IPS-11a (cell line): ENCODE results near the gene NR5A2.

Source experiments
- H3K4me3 ChIP-seq: one replicate; pipeline ENCODE4 v1.5.1; 2013; ENCODE audit warnings: low read depth, low read length, control low read depth

NR5A2 gene

DNA sequence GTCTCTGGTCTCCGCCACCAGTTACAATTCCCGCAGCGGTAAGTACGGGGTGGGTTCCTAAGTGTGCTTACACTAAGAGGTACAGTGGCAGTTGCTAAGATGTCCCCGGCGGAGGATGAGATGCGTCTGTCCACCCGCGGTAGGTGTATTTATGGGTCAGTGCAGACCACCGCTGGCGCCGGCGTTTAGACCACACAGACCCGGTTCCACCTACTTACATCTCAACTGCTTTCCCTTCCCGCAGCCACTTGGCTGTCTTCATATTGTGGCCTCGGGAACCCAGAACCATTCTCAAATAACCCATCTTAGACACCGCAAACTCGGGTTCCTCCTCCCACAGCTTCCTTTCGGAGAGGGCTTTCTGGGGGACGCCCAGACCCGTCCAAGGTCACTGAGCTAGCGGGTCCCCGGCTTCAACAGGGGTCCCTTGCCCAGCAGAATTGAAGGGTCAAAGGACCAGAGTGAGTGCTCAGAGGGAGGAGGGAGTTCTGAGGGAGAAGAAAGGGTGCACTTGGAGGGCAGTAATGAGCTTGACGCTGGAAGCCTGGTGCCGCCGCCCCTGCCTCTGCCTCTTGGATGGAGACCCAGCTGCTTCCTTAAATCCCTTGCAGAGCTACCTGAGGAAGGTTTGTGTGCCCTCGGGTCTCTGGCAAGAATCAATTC, 8.6 kb downstream of the NR5A2 start:
- peak overlapping the region; percentile 48 for H3K4me3 ChIP-seq

DNA sequence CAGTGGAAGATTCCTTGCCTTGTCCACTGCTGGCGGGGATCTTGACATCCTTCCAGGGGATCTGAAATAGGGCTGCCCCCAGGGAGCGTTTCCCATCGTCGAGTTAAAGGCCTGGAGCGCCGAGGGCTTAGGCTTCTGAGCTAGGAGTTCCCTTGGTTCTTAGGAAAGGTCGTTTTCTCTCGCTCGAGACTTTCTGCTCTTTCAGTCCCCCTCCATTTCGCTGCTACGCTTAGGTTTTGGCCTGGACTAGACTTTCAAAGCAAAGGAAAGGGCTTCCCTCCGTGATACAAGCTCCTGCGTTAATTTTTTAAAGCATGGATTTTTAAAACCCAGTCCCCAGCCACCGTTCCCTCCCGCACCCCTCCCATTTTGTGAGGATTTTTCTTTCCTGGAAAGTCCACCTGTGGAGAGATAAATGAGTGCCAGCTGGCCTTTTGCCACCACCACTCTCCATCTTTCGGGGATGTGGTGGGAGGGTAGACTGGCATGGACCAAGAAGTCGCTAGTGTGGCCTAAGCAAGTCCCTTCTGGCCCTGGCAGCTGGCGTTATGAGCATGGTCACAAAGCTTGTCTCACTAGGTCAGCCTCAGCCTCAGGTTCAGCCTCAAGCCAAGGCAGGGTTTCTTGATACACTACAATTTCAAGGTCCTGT, 9.2 kb downstream of the NR5A2 start:
- H3K4me3 ChIP-seq = peak overlapping the region; percentile 48

DNA sequence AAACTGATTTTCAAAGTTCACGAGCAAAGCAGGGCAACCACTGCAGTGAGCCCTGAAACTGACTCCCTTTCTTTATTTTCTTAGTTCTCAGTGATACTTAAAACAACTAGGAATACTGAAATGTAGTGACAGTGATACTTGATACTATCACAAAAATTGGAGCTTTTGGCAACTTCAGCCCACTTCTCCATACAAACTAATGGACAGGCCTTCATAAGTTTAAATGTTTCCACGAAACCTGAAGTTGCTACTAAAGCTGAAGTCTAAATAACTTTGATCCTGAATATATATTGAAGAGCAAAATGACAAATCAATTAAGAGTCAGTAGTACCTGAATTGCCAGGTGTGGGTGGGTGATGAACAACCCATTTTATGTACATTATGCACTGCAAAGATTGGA, 10.0 kb downstream of the NR5A2 start:
- no peak overlapping the region for H3K4me3 ChIP-seq

DNA sequence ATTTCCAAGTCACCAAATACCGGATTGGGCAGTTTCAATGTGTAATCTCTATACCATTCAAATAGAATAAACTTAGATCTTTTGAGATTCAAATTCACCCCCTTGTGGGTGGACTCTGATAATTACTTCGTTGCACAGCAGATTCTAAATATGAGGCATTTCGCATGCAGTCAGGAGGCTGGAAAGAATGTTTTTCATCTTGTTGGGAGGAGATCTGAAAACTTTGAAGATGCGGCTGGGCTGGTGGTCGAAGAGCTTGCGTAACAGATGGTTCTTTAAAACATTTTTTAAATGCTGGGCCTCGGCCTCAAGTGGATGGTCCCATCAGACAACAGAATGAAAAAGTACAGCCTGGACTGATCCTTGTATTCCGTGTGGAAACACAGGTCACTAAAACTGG, 10.4 kb downstream of the NR5A2 start:
- no peak overlapping the region for H3K4me3 ChIP-seq

DNA sequence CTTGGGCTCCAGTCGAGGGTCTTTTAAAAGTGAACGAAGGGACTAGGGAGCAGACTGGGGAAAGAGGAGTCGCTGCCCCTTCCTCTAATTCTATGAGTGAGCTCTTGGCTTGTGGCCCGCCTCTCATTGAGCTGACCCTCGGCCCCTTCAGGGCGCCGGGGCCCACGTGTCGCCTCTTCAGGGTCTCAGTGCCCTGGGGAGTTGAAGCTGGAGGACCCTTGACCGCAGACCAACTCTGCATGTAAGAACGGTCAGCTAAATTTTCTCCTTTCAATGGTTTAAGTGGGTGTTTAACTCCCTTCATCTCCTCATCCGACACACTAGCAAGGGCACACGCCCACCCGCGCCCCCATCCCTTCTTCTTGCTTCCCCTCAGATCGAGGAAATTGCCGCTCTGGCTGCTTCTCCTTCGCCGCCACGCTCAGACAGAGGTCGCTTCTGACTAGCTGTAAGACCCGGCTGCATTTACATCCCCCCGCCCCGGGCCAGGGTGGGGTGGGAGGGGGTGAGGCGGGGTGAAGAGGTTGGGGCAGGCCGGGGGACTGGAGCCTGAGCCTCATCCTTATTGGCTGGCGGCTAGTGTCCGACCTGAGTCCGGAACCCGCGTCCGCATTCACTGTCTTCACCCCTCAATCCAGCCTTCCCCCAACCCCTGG, 10.9 kb downstream of the NR5A2 start:
- peak overlapping the region; percentile 63 for H3K4me3 ChIP-seq

DNA sequence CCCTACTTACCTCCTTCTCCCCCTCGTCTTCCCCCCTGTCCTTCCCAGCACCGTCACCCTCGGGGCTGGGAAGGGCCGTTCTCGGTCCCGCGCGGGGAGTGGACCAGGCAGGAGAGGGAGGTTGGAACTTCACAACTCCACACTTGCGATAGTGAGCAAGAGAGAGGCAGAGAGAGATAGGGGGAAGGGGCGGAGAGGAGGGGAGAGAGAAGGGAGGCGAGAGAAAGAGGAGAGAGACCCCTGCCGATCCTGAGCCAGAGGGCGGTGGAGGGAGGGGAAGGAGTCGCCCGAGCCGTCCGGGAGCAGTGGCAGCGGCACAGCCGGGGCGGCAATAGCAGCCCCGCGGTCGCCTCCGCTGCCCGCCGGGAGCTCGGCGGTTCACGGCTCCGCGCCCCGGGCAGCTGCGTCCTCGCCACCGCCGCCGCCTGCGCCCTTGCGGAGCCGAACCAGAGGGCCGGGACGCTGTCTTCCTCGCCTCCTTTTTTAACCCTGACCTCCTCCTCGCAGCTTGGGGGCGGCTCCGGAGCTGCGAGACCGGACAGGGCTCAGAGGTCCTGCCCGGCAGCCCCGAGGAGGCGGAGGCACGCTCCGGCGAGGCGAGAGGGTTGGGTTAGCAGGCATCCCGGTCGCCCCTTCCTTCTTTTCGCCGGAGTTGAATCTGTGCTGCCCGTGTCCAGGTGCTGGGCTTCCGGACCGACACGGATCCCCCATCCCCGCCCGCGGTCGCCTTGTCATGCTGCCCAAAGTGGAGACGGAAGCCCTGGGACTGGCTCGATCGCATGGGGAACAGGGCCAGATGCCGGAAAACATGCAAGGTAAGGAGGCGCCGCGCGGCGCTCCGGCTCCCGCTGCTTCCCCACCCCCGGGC, 11.7 kb downstream of the NR5A2 start:
- peak overlapping the region; percentile 63 for H3K4me3 ChIP-seq

DNA sequence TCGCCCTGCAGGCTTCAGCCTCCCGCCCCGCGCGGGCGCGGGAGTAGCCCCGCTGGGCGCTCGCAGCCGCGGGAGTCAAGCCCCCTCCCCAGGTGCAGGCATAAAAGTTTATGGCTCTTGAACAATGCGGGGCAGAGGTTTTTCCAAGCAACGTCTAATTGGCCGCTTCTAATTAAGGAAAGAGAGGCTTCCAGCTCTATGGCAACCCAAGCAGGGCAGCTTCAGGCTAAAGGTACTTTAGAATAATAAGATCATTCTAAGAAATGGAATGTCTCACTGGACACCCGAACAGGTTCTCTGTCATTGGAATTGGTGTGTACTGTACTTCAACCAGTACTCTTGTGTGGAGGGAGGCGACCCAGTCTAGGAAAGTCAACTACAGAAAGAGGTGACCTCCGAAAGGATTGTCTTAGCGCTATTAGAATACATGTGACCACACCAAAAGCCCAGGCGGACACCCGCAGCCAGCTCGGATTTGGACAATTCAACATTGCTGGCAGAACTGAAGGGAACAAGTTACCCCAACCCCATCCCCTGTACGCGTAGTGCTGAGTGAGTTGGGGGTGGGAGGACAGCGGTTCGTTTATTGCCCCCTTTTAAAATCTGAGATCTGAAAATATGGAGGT, 12.5 kb downstream of the NR5A2 start:
- H3K4me3 ChIP-seq = peak overlapping the region; percentile 63

DNA sequence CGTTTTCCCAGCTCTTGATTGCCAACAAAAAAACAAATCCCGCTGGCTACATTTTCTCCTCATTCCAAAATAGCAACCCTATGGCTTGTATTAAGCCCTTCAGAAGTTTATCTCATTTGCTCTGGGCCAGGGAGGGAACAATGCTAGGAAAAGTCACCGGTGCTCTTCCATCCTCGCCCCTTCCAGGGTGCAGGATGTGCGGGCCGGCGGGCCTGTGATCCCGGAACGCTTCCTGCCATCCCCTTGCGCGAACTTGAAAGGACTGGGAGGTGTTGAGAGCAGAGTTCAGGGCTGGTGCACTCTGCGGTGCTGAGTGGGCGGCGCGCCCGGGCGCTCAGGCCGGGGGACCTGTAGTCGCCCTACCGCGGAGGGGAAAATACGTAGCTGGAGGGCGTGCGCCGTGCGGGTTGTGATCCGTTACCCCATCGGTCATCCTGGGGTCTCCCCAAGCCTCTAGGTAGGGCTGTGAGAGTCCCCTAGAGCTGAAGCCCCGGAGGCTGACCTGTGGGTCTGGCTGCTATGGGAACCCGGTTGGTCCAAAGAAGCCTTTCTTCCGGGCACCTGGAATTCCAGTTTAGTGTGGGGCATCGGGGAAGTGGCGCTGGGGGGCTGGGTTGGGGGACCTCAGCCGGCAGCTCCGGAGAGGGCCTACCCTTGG, 13.1 kb downstream of the NR5A2 start:
- H3K4me3 ChIP-seq = peak overlapping the region; percentile 63

DNA sequence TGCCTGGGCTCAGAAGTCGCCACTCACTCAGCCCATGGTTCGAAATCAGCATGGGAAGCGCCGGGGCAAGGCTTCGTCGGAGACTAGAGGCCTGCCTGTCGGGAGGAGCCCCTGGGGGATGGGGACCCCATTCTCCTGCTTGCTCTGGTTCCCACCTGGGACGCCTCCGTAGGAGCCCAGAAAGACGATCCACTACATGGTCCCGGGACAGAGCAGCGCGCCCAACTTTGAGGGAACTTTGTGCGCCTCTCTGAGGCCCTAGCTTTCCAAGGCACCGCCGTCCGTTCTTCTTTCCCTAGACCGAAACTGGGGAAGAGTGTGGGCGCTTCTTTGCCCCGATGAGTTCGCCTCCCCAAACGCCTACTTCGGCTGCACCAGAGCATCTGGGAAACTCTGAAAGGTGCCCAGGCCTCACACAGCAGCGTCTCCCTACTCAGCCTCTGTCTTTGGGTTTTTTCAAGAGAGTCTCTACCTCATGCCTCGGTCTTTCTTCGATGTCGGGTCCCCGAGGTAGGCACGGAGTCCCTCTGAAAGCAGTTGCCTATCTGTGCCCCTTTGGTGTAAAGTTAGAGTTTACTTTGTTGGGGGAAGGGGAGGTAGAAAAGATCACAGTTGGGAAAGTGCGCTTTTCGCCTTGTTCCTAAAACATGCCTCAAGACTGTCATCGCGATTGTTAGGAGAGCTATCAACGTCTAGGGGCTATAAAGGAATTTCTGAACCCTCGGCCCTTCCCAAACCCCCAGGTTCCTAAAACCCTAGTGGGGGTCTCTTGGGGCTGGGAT, 14.0 kb downstream of the NR5A2 start:
- H3K4me3 ChIP-seq = peak overlapping the region; percentile 63

DNA sequence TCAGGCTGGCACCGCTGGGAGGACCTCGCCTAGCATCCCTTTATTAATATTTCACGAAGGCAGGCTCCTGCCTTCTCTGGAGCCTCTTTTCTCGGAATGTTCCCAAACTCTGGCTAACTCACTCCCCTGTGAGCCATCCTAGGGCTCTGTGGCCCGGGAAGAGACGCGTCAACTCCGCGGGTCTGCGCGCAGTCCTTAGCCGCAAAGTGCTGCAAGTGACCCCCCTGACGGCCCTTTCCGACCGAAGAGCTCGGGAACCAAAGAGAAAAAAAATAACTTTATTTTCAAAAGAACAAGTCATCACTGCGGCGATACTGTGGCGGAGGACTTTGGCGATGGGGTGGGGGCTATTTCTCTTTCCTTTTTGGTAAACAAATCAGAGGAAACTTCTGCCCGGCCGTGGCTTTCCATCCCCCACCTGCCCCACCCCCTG, 14.6 kb downstream of the NR5A2 start:
- peak overlapping the region; percentile 63 for H3K4me3 ChIP-seq

DNA sequence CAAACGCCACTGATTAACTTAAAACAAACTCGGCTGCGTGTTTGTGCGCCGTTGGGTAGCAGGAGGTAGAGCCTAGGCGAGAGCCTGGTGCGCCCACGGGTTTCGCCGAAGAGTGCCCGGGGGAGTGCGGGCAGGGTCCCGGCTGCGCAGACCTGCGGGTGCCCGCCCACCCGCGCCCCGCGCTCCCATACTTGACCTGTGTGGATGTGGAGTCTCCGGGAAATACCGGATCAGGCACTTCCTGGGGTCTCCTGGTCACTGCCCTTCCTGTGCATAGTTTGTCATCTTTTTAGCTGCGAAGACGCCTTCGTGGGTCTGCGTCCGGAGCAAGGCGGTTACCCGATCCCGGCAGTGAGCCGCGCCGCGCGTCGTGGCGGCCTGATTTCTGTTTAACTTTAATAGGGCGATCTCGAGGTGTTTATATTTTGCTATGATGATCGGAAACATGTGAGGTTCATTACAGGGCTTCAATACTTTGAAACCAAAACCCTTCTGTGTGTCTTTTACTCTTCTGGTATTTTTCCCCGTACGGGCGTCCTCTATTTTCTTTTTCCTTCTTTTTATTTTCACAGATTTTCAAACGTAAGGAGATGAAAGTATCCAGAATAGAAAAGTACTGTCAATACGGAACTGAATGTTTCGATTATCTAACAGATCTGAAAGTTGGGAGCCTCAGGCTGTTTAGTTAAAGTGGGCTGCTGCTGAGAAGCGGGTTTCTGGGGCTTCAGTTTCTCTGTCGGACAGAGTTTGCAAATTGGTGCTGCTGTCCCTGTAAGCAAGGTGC, 15.2 kb downstream of the NR5A2 start:
- peak overlapping the region; percentile 63 for H3K4me3 ChIP-seq

DNA sequence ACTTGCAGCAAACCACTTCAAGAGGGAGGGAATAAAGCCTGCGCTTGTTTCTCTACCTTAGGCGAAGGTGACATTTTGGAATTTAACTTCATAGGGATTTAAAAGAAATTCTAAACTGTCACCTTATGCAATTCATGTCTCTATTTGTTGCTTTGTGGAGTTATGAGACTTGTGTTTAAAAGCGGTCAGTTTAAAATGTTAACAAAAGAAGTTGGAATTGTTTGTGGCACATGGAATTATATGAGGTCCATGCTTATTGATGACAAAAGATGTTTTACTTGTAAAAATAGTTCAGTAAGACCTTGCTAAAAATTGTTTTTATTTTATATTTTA, 15.8 kb downstream of the NR5A2 start:
- no peak overlapping the region for H3K4me3 ChIP-seq

DNA sequence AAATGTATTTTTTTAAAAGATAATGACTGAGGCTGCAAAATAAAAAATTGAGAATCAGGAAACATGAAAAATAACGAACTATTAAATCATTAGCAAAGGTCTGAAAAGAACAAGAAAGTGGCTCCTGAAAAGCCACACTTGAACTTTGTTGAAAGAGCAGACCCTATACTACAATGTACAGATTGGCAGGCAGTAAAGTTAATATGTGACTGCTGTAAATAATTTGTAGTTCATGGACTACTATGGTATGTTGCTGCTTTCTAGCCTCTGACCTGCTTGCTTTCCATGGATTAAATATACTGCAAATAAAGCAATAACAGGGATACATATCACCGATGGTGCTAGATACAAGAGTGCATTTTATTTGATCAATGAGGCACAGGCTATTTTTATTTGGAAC, 18.6 kb downstream of the NR5A2 start:
- no peak overlapping the region for H3K4me3 ChIP-seq

DNA sequence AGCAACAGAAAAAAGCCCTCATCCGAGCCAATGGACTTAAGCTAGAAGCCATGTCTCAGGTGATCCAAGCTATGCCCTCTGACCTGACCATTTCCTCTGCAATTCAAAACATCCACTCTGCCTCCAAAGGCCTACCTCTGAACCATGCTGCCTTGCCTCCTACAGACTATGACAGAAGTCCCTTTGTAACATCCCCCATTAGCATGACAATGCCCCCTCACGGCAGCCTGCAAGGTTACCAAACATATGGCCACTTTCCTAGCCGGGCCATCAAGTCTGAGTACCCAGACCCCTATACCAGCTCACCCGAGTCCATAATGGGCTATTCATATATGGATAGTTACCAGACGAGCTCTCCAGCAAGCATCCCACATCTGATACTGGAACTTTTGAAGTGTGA, 20.7 kb downstream of the NR5A2 start:
- H3K4me3 ChIP-seq = no peak overlapping the region

DNA sequence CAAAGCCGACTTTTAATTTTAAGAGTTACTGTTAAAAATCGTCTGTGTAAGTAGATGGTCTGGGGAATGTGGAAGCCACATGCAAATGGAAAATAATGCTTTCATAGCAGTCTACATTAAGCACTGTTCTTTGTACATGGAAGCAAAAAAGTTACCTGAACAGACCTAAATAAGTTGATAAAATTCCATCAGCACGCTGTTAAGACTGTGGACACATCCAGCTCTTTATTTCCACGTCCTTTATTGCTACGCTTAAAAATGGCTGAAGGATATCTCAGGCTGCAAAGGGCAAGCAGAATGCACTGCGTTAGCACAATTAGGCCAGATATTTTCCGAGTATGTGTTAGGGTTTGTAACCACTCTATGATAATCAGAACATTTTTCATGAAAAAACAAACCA, 22.3 kb downstream of the NR5A2 start:
- no peak overlapping the region for H3K4me3 ChIP-seq

DNA sequence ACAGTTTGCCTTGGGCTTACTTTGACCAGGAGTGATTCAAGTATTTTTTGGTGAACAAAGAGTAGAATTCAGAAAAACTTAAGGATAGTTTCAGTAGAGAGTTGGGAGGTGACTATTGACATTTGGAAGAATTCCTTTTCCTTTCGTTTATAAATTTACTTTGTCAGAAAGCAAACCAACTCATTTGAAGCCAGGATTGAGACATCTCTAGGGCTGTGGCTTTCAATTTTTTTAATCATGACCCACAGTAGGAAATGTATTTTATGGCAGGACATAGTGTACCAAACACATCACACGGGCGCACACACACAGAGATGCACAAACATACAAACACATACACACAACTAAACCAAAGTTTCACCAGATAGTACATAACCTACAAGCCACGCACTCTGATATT, 24.1 kb downstream of the NR5A2 start:
- H3K4me3 ChIP-seq = no peak overlapping the region

DNA sequence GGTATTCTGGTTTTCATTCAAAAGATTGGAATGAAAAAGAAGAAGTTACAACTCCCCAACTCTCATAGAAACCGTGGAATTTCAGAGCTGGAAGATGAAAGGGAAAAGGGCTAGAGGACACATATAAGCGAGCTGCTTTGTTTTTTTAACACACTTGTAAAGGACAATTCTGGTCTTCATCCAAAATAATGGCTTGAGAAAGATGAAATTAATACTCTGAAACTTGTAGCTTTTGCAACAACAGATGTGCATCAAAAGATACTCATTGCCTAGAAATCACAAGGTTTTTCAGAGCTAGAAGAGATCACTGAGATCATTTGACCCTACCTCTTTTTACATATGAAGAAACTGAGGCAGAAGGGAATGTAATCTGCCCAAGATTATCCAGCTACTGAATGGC, 25.6 kb downstream of the NR5A2 start:
- no peak overlapping the region for H3K4me3 ChIP-seq

DNA sequence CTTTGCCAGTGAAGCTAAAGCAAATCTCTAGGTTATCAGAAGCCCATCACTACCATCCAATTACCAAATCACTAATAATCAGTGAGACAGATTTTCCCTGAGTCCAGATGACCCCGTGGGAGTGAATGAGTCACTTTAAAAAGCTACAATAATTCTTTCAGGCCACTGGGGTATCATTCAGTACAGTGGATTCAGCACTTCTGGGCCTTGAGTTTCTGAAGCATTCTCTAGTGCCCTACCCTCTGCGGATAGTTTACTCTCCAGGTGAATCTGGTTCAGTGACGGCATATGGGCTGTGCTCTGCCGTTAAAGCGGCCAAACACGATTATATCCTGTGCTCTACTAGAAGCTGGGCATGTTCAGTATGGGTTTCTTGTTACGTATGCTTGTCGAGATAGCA, 26.1 kb downstream of the NR5A2 start:
- H3K4me3 ChIP-seq = no peak overlapping the region

DNA sequence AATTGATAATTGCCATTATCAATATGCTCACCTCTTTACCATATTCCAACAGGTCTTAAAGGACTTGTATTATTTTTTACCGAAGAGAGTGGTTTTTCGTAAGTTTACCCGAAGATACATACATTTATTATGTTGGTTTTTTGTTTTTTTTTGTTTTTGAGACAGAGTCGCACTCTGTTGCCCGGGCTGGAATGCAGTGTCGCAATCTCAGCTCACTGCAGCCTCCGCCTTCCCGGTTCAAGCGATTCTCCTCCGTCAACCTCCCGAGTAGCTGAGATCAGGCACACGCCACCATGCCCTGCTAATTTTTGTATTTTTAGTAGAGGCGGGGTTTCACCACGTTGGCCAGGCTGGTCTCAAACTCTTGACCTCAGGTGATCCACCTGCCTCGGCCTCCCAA, 30.8 kb downstream of the NR5A2 start:
- no peak overlapping the region for H3K4me3 ChIP-seq
